Activated naive CD8-positive, alpha-beta T cell (primary cell): ENCODE data around the gene PTTG1IP.

Source experiments
- H3K27ac Mint-ChIP-seq: one replicate; pipeline ENCODE4 v1.8.0; 2021; ENCODE audit warnings: mixed read lengths
- H3K27me3 Mint-ChIP-seq: one replicate; pipeline ENCODE4 v1.8.0; 2021; ENCODE audit warnings: mixed read lengths
- H3K36me3 Mint-ChIP-seq: one replicate; pipeline ENCODE4 v1.8.0; 2021; ENCODE audit warnings: mixed read lengths
- H3K4me1 Mint-ChIP-seq: one replicate; pipeline ENCODE4 v1.8.0; 2021; ENCODE audit warnings: low read depth, mixed read lengths
- H3K4me3 Mint-ChIP-seq: one replicate; pipeline ENCODE4 v1.8.0; 2021; ENCODE audit warnings: mild to moderate bottlenecking, mixed read lengths
- H3K9me3 Mint-ChIP-seq: one replicate; pipeline ENCODE4 v1.8.0; 2021; ENCODE audit warnings: low read depth, mixed read lengths

PTTG1IP gene

GRCh38 chr21:44871576-44872269, 1.8 kb downstream of the PTTG1IP start:
- Mint-ChIP-seq H3K27me3 (no peaks in the 10 kb centered on the region), H3K27ac (peak overlapping the region; percentile 89), H3K9me3 (no peaks in the 10 kb centered on the region), H3K4me3 (peak overlapping the region; percentile 93), H3K36me3 (peaks cover 3% of the 10 kb centered on the region), H3K4me1 (peaks cover 74% of the 10 kb centered on the region)

DNA sequence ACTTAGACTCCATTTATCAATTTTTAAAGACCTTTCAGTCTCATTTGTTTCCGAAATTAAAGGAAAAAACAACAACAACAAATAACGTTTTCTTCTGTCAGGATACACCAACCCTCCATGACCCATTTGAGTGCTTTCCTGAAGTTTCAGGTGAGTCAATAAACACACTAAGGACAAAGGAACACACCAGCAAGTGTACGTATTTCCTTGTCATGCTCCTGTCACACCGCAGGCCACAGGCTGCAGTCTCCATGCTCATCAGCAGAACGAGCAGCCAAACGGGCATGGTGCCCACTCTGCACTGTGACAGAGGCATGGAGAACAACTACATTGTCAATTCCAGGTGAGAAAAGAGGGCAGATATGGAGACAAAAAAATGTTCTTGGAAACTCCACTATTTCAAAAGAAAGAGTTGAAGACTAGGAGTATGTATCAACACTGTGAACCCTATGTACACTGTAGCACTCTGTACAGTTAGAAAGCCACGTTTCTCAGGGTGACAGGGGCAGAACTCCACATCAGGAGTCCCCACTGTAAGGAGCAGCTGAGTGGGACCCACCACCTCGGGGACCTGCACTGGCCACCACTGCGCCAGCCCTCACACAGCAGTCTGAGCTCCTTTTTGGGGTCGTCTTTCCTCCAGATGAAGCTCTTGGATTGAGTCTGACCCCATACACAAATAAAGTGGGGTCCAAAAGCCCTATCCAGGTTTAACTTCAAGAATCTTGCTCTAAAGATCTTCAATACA, 2.6 kb downstream of the PTTG1IP start:
- peaks cover 3% of the 10 kb centered on the region for H3K36me3 Mint-ChIP-seq
- H3K4me3 Mint-ChIP-seq = peak overlapping the region; percentile 93
- no peaks in the 10 kb centered on the region for H3K9me3 Mint-ChIP-seq
- peaks cover 80% of the 10 kb centered on the region for H3K4me1 Mint-ChIP-seq
- peak overlapping the region; percentile 89 for H3K27ac Mint-ChIP-seq
- no peaks in the 10 kb centered on the region for H3K27me3 Mint-ChIP-seq

- Mint-ChIP-seq H3K9me3 (no peaks in the 10 kb centered on the region), H3K4me3 (peak overlapping the region; percentile 83), H3K4me1 (peaks cover 81% of the 10 kb centered on the region)
Observed at GRCh38 chr21:44869781-44870747, 3.4 kb downstream of the PTTG1IP start.

GRCh38 chr21:44868707-44869106, 4.8 kb downstream of the PTTG1IP start:
- no peaks in the 10 kb centered on the region for H3K27me3 Mint-ChIP-seq
- H3K27ac Mint-ChIP-seq = peak overlapping the region; percentile 89
- H3K4me1 Mint-ChIP-seq = peaks cover 78% of the 10 kb centered on the region
- peaks cover 5% of the 10 kb centered on the region for H3K36me3 Mint-ChIP-seq
- H3K9me3 Mint-ChIP-seq = no peaks in the 10 kb centered on the region
- H3K4me3 Mint-ChIP-seq = peak overlapping the region; percentile 78

More at GRCh38 chr21:44869781-44870747, 3.4 kb downstream of the PTTG1IP start:
- Mint-ChIP-seq H3K27ac (peak overlapping the region; percentile 81), H3K36me3 (peaks cover 3% of the 10 kb centered on the region), H3K27me3 (no peaks in the 10 kb centered on the region)

GRCh38 chr21:44867999-44868700, 5.3 kb downstream of the PTTG1IP start:
- Mint-ChIP-seq H3K36me3 (peaks cover 8% of the 10 kb centered on the region), H3K27me3 (no peaks in the 10 kb centered on the region), H3K27ac (peak overlapping the region; percentile 89), H3K9me3 (no peaks in the 10 kb centered on the region), H3K4me1 (peaks cover 83% of the 10 kb centered on the region), H3K4me3 (peak overlapping the region; percentile 78)

DNA sequence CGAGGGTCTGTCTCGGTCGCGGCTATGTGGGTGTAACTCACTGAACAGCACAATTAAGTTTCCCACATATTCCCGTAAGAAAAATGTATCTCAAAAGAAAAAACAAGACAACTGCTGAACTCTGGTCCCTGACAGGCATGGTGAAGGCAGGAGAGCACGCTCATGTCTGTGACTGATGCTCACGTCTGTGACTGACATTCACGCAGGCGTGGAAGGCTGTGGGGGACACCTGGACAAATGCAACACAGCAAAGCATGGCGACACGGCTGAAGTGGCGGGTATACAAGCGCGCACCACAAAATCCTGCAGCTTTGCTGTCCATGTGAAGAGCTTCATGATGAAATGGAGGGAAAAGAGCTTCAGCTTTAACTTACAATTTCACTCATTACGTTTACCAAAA, 6.0 kb downstream of the PTTG1IP start:
- H3K27me3 Mint-ChIP-seq = no peaks in the 10 kb centered on the region
- peaks cover 8% of the 10 kb centered on the region for H3K36me3 Mint-ChIP-seq
- H3K9me3 Mint-ChIP-seq = no peaks in the 10 kb centered on the region
- H3K4me1 Mint-ChIP-seq = peaks cover 83% of the 10 kb centered on the region
- H3K4me3 Mint-ChIP-seq = peak overlapping the region; percentile 78
- peak overlapping the region; percentile 89 for H3K27ac Mint-ChIP-seq

GRCh38 chr21:44866780-44867179, 6.7 kb downstream of the PTTG1IP start:
- Mint-ChIP-seq H3K27ac (peak overlapping the region; percentile 84), H3K27me3 (no peaks in the 10 kb centered on the region), H3K4me1 (peaks cover 80% of the 10 kb centered on the region), H3K9me3 (no peaks in the 10 kb centered on the region), H3K36me3 (peaks cover 8% of the 10 kb centered on the region), H3K4me3 (peak overlapping the region; percentile 60)

DNA sequence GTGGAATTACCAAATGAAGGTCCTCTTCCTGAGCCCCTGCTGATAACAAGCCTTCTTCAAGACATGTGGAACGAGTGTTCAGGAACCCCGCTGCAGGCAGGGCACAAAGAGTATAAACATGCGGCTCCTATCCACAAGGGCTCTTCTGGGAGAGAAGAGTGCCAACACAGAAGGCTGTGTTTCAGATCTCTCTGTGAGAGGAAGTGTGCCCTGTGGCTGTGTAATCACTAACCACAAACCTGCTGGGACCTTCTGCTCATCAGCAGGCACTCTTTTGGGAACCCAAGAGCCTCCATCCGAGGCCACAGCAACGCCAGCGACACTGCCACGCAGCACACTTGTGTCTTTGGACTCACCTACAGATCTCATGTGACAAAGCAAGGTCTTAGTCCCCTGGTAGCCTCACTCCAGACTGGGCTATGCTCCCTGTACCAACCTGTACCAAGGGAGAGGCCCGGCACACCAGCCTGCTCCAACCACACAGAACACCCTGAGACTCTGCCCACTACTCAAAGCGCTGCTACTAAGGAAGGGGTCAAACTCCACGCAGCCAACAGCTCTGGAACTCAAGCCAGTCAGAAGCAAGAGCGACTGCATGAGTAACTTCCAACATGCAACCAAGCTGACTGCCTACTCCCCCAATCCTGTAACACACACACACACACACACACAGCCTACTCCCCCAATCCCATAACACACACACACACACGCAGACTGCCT, 7.8 kb downstream of the PTTG1IP start:
- H3K9me3 Mint-ChIP-seq = no peaks in the 10 kb centered on the region
- H3K4me1 Mint-ChIP-seq = peaks cover 77% of the 10 kb centered on the region
- H3K4me3 Mint-ChIP-seq = peak overlapping the region; percentile 63
- H3K27me3 Mint-ChIP-seq = no peaks in the 10 kb centered on the region
- H3K36me3 Mint-ChIP-seq = peaks cover 10% of the 10 kb centered on the region
- peak overlapping the region; percentile 87 for H3K27ac Mint-ChIP-seq

DNA sequence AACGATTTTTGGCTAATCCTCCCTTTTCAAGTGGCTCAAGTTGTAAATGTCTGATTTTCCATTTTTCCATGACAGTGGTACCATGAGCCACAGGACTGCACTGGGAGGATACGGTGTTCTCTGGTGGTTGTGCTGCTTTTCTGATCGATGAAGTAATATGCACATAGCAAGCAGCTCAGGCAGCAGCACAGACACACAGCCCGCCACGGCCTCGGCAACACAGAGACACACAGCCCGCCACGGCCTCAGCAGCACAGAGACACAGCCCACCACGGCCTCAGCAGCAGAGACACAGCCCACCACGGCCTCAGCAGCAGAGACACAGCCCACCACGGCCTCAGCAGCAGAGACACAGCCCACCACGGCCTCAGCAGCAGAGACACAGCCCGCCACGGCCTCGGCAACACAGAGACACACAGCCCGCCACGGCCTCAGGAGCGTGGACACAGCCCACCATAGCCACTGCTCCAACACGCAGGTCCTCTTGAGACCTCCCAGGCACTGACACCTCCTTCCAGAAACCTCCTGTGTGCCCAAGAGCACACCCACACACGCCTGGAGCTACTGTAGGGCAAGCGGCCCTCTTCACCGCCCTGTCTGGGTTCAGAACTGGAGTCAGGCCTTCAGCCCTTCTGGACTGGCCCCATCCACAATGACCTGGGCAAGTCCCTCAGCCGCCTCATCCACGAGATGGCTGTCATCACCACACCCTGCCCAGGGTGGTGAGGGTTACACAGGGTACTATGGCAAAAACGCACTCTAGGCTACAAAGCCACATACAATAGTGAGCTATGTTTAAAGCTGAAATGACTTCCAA, 10.4 kb downstream of the PTTG1IP start:
- peaks cover 53% of the 10 kb centered on the region for H3K4me1 Mint-ChIP-seq
- peaks cover 7% of the 10 kb centered on the region for H3K36me3 Mint-ChIP-seq
- no peak overlapping the region for H3K4me3 Mint-ChIP-seq
- H3K27me3 Mint-ChIP-seq = no peaks in the 10 kb centered on the region
- peak overlapping the region; percentile 16 for H3K27ac Mint-ChIP-seq
- H3K9me3 Mint-ChIP-seq = no peaks in the 10 kb centered on the region

GRCh38 chr21:44858791-44859190, 14.7 kb downstream of the PTTG1IP start:
- Mint-ChIP-seq H3K27me3 (no peaks in the 10 kb centered on the region), H3K4me1 (peaks cover 37% of the 10 kb centered on the region), H3K27ac (no peak overlapping the region), H3K9me3 (no peaks in the 10 kb centered on the region), H3K36me3 (peaks cover 6% of the 10 kb centered on the region), H3K4me3 (no peak overlapping the region)

- Mint-ChIP-seq H3K9me3 (no peaks in the 10 kb centered on the region), H3K36me3 (peaks cover 2% of the 10 kb centered on the region), H3K4me1 (peaks cover 34% of the 10 kb centered on the region), H3K27ac (no peak overlapping the region), H3K27me3 (no peaks in the 10 kb centered on the region), H3K4me3 (no peak overlapping the region)
Observed at GRCh38 chr21:44858291-44858690, 15.2 kb downstream of the PTTG1IP start.

GRCh38 chr21:44857127-44857892, 16.2 kb downstream of the PTTG1IP start:
- no peak overlapping the region for H3K27ac Mint-ChIP-seq
- peaks cover 2% of the 10 kb centered on the region for H3K36me3 Mint-ChIP-seq
- H3K9me3 Mint-ChIP-seq = no peaks in the 10 kb centered on the region
- peaks cover 33% of the 10 kb centered on the region for H3K4me1 Mint-ChIP-seq
- H3K27me3 Mint-ChIP-seq = no peaks in the 10 kb centered on the region
- no peak overlapping the region for H3K4me3 Mint-ChIP-seq
